ENCODE results near the gene TPST2. TPM values are rescaled to one million over a fixed set of nuclear protein-coding genes. Genes with fewer than 3 reads are reported as not detected.

Gene TPST2
- total and polyA plus RNA-seq, 2 donors (not counting 3 experiments of a cell fraction or from before 2014, with no cell fraction given), result 49.4 to 121 TPM

- no TSS peak for BruUV-seq (replicated peaks)
- H2AFZ ChIP-seq (ENCODE audit: low read depth, low read length), result no peak overlapping the region
- DNase-seq (ENCODE audit: low read depth, low spot score) (no peak), FAIRE-seq (no peak)
- intact Hi-C loops (cut with micrococcal nuclease), result no loop called here
- no peak overlapping the region for H3K4me3 ChIP-seq (replicated peaks in 1 of 3; ENCODE audit: insufficient read depth in 1 of 3, low read depth in 1 of 3, low read length in 3 of 3)
- dilution Hi-C loops (cut with MboI; ENCODE audit: extremely low pct_ligation_motif_present, low sequenced_read_pairs), result no loop called here
- H3K9me3 ChIP-seq (replicated peaks; ENCODE audit: control insufficient read depth, insufficient read depth, low read length), result no peaks in the 10 kb centered on the region
- H3K4me1 ChIP-seq (ENCODE audit: control insufficient read depth, extremely low read depth, insufficient read depth, low read length), result peaks cover 19% of the 10 kb centered on the region
- no peak overlapping the region for H3K4me2 ChIP-seq (ENCODE audit: insufficient read depth, low read length)
- no peak overlapping the region for H3K27ac ChIP-seq (ENCODE audit: insufficient read depth, low read depth, low read length)
- TF ChIP-seq MAX (IDR thresholded peaks at IDR 0.05; ENCODE audit: insufficient read depth, insufficient read length), result no peak
- no peak for TF ChIP-seq POLR2A (IDR thresholded peaks at IDR 0.05; ENCODE audit: low read depth, low read length)
- no peak for TF ChIP-seq CTCF (IDR thresholded peaks at IDR 0.05; ENCODE audit: extremely low read depth in 1 of 2, insufficient read depth in 1 of 2, low read depth in 1 of 2, low read length in 2 of 2)
- no peak for TF ChIP-seq MYC (IDR thresholded peaks at IDR 0.05; ENCODE audit: low read depth, low read length)
- no peak for TF ChIP-seq POLR2AphosphoS5 (IDR thresholded peaks at IDR 0.05; ENCODE audit: insufficient read depth, low read depth, low read length)
- TF ChIP-seq FOS (IDR thresholded peaks at IDR 0.05; ENCODE audit: borderline replicate concordance, insufficient read depth, low read length), result no peak
- no peak for TF ChIP-seq GATA2 (IDR thresholded peaks at IDR 0.05; ENCODE audit: insufficient read depth, insufficient read length, low read depth, low read length)
- TF ChIP-seq EZH2 (IDR thresholded peaks at IDR 0.05; ENCODE audit: borderline replicate concordance, low read depth, low read length, severe bottlenecking), result no peak
- no peak for TF ChIP-seq JUN (IDR thresholded peaks at IDR 0.05; ENCODE audit: borderline replicate concordance, insufficient read depth, insufficient read length, low read depth)
- H3K79me2 ChIP-seq (ENCODE audit: control insufficient read depth, insufficient read depth, low read length), result peaks cover 25% of the 10 kb centered on the region
- no peaks in the 10 kb centered on the region for H3K9me1 ChIP-seq (replicated peaks; ENCODE audit: control insufficient read depth, extremely low read depth, insufficient read depth, low read length)
- ChIA-PET CTCF (no interaction called here), POLR2A (no interaction called here)
- H3K9ac ChIP-seq (replicated peaks; ENCODE audit: extremely low read depth, insufficient read depth, low read length), result no peak overlapping the region
- H3K36me3 ChIP-seq (ENCODE audit: control insufficient read depth in 2 of 2, extremely low read depth in 1 of 2, insufficient read depth in 2 of 2, low read length in 2 of 2), result peaks cover 0 to 8% of the 10 kb centered on the region in 2 experiments
- peaks cover 3% of the 10 kb centered on the region for H4K20me1 ChIP-seq (replicated peaks; ENCODE audit: control insufficient read depth, extremely low read depth, insufficient read depth, low read length)
- H3K27me3 ChIP-seq (ENCODE audit: control insufficient read depth in 2 of 2, insufficient read depth in 2 of 2, low read length in 2 of 2), result no peaks in the 10 kb centered on the region
Measured at GRCh38 chr22:26581633-26582168, 8.2 kb downstream of the TPST2 start.
